IMR-90 (cell line): ENCODE measurements around the gene ADAMTS9. TPM values are rescaled to one million over a fixed set of nuclear protein-coding genes. Genes with fewer than 3 reads are reported as not detected.

Source experiments
- ATAC-seq: fragments of 200-7000 bp; cut with Tn5 transposase; 2 replicates; pipeline ENCODE4 v1.9.1; 2020; ENCODE audit warnings: low read depth, mild to moderate bottlenecking, moderate library complexity
- BruUV-seq: library from RNA; stranded (reverse); fragments of 400-500 nt; replicated peaks from 2 replicates; lab custom pipeline; 2021; lab: Mats Ljungman, UMichigan
- CTCF ChIA-PET: fragments of 300-600 bp; formaldehyde crosslinking; extraction: SDS; loops from one replicate; lab custom pipeline; 2021; ENCODE audit warnings: antibody characterized with exemption; lab: Yijun Ruan, JAX
- POLR2A ChIA-PET: fragments of 300-600 bp; sonication (Branson Sonifier 250); formaldehyde crosslinking; loops from one replicate; lab custom pipeline; 2022; ENCODE audit warnings: antibody characterized with exemption; ENCODE audit not compliant: unreplicated experiment; lab: Charles Lee
- DNase-seq: peaks from one replicate; pipeline ENCODE4 v3.0.0; 2013
- H2AFZ ChIP-seq: replicated peaks from 2 replicates; pipeline ENCODE3; 2013; ENCODE audit warnings: low read length, mild to moderate bottlenecking; ENCODE audit not compliant: poor library complexity
- H2AK5ac ChIP-seq: 2 replicates; pipeline ENCODE4 v1.6.1; 2013; ENCODE audit warnings: low read depth, low read length, inconsistent platforms
- H2AK9ac ChIP-seq: replicated peaks from 2 replicates; pipeline ENCODE3; 2013; ENCODE audit warnings: mild to moderate bottlenecking, low read depth, low read length, moderate library complexity; ENCODE audit not compliant: poor library complexity
- H2BK120ac ChIP-seq: 2 replicates; pipeline ENCODE4 v1.6.1; 2013; ENCODE audit warnings: low read depth, low read length, inconsistent platforms
- H2BK15ac ChIP-seq: 3 replicates; pipeline ENCODE4 v1.6.1; 2013; ENCODE audit warnings: low read depth, low read length, inconsistent platforms
- H2BK20ac ChIP-seq: 2 replicates; pipeline ENCODE4 v1.6.1; 2013; ENCODE audit warnings: low read depth, mild to moderate bottlenecking, inconsistent platforms, low read length, moderate library complexity
- H2BK5ac ChIP-seq: 2 replicates; pipeline ENCODE4 v1.6.1; 2013; ENCODE audit warnings: mild to moderate bottlenecking, low read depth, low read length, inconsistent platforms; ENCODE audit not compliant: poor library complexity, severe bottlenecking
- H3K14ac ChIP-seq: replicated peaks from 2 replicates; pipeline ENCODE4 v1.6.1; 2013; ENCODE audit warnings: low read depth, low read length, inconsistent platforms
- H3K18ac ChIP-seq: 2 replicates; pipeline ENCODE4 v1.6.1; 2013; ENCODE audit warnings: low read depth, low read length, control low read depth
- H3K23ac ChIP-seq: 2 replicates; pipeline ENCODE4 v1.6.1; 2013; ENCODE audit warnings: low read depth, low read length, inconsistent platforms
- H3K27ac ChIP-seq: 2 replicates; pipeline ENCODE4 v1.5.1; 2013; ENCODE audit warnings: mild to moderate bottlenecking, control low read depth, low read length; ENCODE audit not compliant: insufficient read depth
- H3K27me3 ChIP-seq: 2 replicates; pipeline ENCODE4 v1.6.1; 2013; ENCODE audit warnings: low read length; ENCODE audit not compliant: control insufficient read depth, insufficient read depth
- H3K36me3 ChIP-seq: 2 replicates; pipeline ENCODE4 v1.6.1; 2013; ENCODE audit warnings: low read length, mixed read lengths; ENCODE audit not compliant: control insufficient read depth, insufficient read depth
- H3K4ac ChIP-seq: 2 replicates; pipeline ENCODE4 v1.6.1; 2013; ENCODE audit warnings: low read depth, low read length, inconsistent platforms
- H3K4me1 ChIP-seq: 2 replicates; pipeline ENCODE4 v1.6.1; 2013; ENCODE audit warnings: low read length, mixed read lengths; ENCODE audit not compliant: control insufficient read depth, insufficient read depth
- H3K4me2 ChIP-seq: 2 replicates; pipeline ENCODE4 v1.6.1; 2013; ENCODE audit warnings: low read depth, mild to moderate bottlenecking, control low read depth, low read length, moderate library complexity
- H3K4me3 ChIP-seq: 2 replicates; pipeline ENCODE4 v1.5.1; 2013; ENCODE audit warnings: low read depth, mild to moderate bottlenecking, control low read depth, low read length, moderate library complexity; ENCODE audit not compliant: insufficient read depth
- H3K56ac ChIP-seq: 2 replicates; pipeline ENCODE4 v1.6.1; 2013; ENCODE audit warnings: low read length, inconsistent platforms; ENCODE audit not compliant: insufficient read depth; ENCODE audit errors: extremely low read depth
- H3K79me1 ChIP-seq, 2 experiments: 2 replicates each; pipeline ENCODE4 v1.6.1; 2013; ENCODE audit warnings: low read length in 2 of 2, inconsistent platforms in 1 of 2, low read depth in 1 of 2
- H3K9ac ChIP-seq: 2 replicates; pipeline ENCODE4 v1.6.1; 2013; ENCODE audit warnings: low read depth, low read length, control low read depth
- H3K9me1 ChIP-seq: 2 replicates; pipeline ENCODE4 v1.6.1; 2013; ENCODE audit warnings: low read length, inconsistent platforms; ENCODE audit not compliant: insufficient read depth
- H3K9me3 ChIP-seq: 2 replicates; pipeline ENCODE4 v1.6.1; 2013; ENCODE audit warnings: low read length; ENCODE audit not compliant: control insufficient read depth, insufficient read depth
- H4K20me1 ChIP-seq: 2 replicates; pipeline ENCODE4 v1.6.1; 2013; ENCODE audit warnings: low read length, inconsistent platforms; ENCODE audit not compliant: insufficient read depth
- H4K5ac ChIP-seq: 2 replicates; pipeline ENCODE4 v1.6.1; 2013; ENCODE audit warnings: mild to moderate bottlenecking, low read depth, low read length, control low read depth
- H4K8ac ChIP-seq, 2 experiments: 2 replicates each; pipeline ENCODE4 v1.6.1; 2013; ENCODE audit warnings: low read depth in 2 of 2, low read length in 2 of 2, control low read depth in 1 of 2, inconsistent platforms in 1 of 2
- H4K91ac ChIP-seq: 2 replicates; pipeline ENCODE4 v1.6.1; 2013; ENCODE audit warnings: low read depth, low read length, inconsistent platforms; ENCODE audit not compliant: insufficient read depth
- BHLHE40 ChIP-seq: fragments of 150-350 bp; IDR thresholded peaks from 2 replicates; pipeline ENCODE4 v1.6.1; 2016; ENCODE audit warnings: mild to moderate bottlenecking, low read depth, low read length
- CEBPB ChIP-seq: IDR thresholded peaks from 2 replicates; pipeline ENCODE4 v1.6.1; 2012; ENCODE audit warnings: low read depth, low read length, improper control_type of control experiment
- RCOR1 ChIP-seq: IDR thresholded peaks from 2 replicates; pipeline ENCODE4 v1.6.1; 2012; ENCODE audit warnings: mild to moderate bottlenecking, low read length, improper control_type of control experiment; ENCODE audit not compliant: insufficient replicate concordance
- WGBS, 2 experiments: methylation state at CpG; one replicate each; pipeline versions ENCODE4 v1.1.5 to v1.1.7; 2013; ENCODE audit warnings: missing lambda C conversion rate in 2 of 2; ENCODE audit not compliant: insufficient read length in 1 of 2; ENCODE audit errors: extremely low coverage in 2 of 2; 5-methylcytosine and 5-hydroxymethylcytosine counted together
- dilution Hi-C: fragments of 300-500 bp; cut with HindIII; formaldehyde crosslinking; loops from one replicate; pipeline ENCODE4 v1.14.3; 2018; ENCODE audit warnings: low sequenced_read_pairs; ENCODE audit not compliant: unreplicated experiment
- in situ Hi-C: fragments of 300-500 bp; cut with MboI; formaldehyde crosslinking; loops from 3 replicates; pipeline ENCODE4 v1.14.3; 2019; ENCODE audit warnings: low sequenced_read_pairs, inconsistent platforms, mixed read lengths
- intact Hi-C: fragments of 100-400 bp; cut with micrococcal nuclease; formaldehyde crosslinking; loops from 2 replicates; pipeline ENCODE4 v1.10.0; 2022
- polyA plus RNA-seq, 3 experiments: library from polyadenylated mRNA; depleted of rRNA; stranded (reverse); fragments of >200 nt; gene quantifications; 2 replicates each; pipeline ENCODE4 v1.2.3, GENCODE V29; 2012; ENCODE audit warnings: low replicate concordance in 1 of 3
- total RNA-seq: library from RNA; depleted of rRNA; stranded (reverse); fragments of >200 nt; gene quantifications from 2 replicates; pipeline ENCODE4 v1.2.3, GENCODE V29; 2012

ADAMTS9 gene
- total and polyA plus RNA-seq, 2 of the 4 experiments (the other 2 are of a cell fraction), result 0.55 to 1.1 TPM

- ATAC-seq (no peak), DNase-seq (no peak)
- no peak overlapping the region for H3K4ac ChIP-seq
- H4K8ac ChIP-seq, result no peak overlapping the region
- H3K18ac ChIP-seq, result no peak overlapping the region
- H3K27me3 ChIP-seq, result no peaks in the 10 kb centered on the region
- no CpG with 5 or more reads among the region's 1 CpG for WGBS, 2 experiments
- BruUV-seq, result no TSS peak
- H2AK9ac ChIP-seq, result no peak overlapping the region
- TF ChIP-seq CEBPB (no peak), BHLHE40 (no peak), RCOR1 (no peak)
- intact Hi-C loops (no loop called here), in situ Hi-C loops (no loop called here), dilution Hi-C loops (no loop called here)
- H2AK5ac ChIP-seq, result no peak overlapping the region
- 0 out of 2 replicates have a peak, but pooled peaks cover 2% of the 10 kb centered on the region for H3K9me3 ChIP-seq
- H3K4me2 ChIP-seq, result no peak overlapping the region
- no peaks in the 10 kb centered on the region for H3K9me1 ChIP-seq
- POLR2A ChIA-PET, result no interaction called here
- H3K14ac ChIP-seq, result no peak overlapping the region
- CTCF ChIA-PET, result interaction anchor here (1.0 kb wide), 1 partner anchor 91 kb away, joined by 3 read pairs; no protein-coding TSS in a partner anchor
- no peaks in the 10 kb centered on the region for H4K20me1 ChIP-seq
- H3K23ac ChIP-seq, result no peak overlapping the region
- H3K4me3 ChIP-seq, result no peak overlapping the region
- H2BK120ac ChIP-seq, result no peak overlapping the region
- no peak overlapping the region for H2BK5ac ChIP-seq
- H2BK15ac ChIP-seq, result no peak overlapping the region
- no peaks in the 10 kb centered on the region for H3K79me1 ChIP-seq
- H3K9ac ChIP-seq, result no peak overlapping the region
- no peak overlapping the region for H4K5ac ChIP-seq
- no peak overlapping the region for H3K27ac ChIP-seq
- no peak overlapping the region for H2BK20ac ChIP-seq
- no peak overlapping the region for H4K91ac ChIP-seq
- H2AFZ ChIP-seq, result no peak overlapping the region
- no peaks in the 10 kb centered on the region for H3K4me1 ChIP-seq
- H3K56ac ChIP-seq, result no peak overlapping the region
- H3K36me3 ChIP-seq, result peaks cover 9% of the 10 kb centered on the region; the same call in 1 of the 2 replicates
Measured at GRCh38 chr3:64625381-64625780, 62.4 kb downstream of the ADAMTS9 start.
